HG03378 (cell line): ENCODE measurements around the gene MAP7D1.
"Not testable (repeated sequence)": the region's sequence is repeated elsewhere in the genome, so short reads cannot be mapped to it uniquely, and the experiment has no call there.

Experiments used
- ATAC-seq: cut with Tn5 transposase; IDR thresholded peaks from one replicate; pipeline ENCODE4 v1.9.1; 2021; ENCODE audit warnings: mild to moderate bottlenecking, moderate library complexity; ENCODE audit not compliant: unreplicated experiment

Gene MAP7D1

DNA sequence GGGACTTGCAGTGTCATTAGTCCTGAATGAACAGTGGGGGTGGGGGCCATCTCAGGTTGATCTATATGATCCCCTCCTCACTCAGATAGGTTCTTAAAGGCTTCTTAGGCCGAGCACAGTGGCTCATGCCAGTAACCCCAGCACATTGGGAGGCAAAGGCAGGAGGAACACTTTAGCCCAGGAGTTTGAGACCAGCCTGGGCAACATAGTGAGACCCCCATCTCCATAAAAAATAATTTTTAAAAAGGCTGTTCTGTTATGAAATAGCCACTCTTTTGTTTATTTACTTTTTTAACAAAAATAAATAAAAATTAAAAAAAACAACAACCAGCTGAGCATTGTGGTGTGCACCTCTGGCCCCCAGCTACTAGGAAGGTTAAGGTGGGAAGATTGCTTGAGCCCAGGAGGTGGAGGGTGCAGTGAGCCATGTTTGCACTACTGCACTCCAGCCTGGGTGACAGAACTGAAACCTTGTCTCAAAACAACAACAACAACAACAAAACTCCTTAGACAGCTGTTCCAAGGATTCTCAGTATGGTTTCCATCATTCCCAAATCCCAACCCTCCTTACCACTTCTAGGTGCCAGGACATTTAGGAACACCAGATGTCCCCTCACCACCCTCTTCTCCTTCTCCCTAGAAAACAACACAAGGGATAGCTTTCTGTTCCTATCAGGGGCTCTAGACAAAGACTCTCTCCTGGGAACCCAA, 4.7 kb upstream of the MAP7D1 start:
- ATAC-seq = no peak

DNA sequence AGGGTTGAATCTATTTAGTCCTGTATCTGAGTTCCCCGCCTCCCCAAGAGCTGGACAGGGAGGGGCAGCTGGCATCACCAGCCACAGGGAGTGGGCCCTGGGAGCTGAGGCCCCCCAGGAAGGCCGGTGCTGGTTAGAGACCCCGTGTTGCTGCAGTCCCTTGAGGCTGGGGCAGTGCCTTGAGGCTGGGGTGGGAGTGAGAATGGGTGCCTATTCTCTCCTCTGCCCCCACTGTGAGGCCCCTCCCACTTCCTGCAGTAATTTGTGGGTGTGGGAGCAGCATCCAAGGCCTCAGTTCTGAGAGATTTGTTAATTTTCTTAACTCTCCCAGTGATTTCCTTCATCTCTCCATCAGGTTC, 4.1 kb upstream of the MAP7D1 start:
- no peak for ATAC-seq

DNA sequence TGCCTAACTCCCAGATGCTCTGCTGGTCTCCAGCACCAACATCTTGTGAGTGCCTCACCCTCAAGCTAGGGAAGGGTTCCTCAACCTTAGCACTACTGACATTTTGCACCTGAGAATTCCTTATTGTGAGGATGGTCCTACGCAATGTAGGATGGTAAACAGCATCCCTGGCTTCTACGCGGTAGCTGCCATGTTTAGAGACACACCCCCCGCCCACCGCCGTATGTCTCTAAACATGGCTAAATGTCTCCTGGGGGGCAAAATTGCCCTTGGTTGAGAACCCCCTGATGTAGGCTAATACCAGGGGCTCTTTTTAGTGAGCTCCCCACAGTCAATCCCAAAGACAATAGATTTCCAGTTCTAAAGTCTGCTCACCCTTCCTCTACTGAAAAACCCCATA, 2.5 kb upstream of the MAP7D1 start:
- ATAC-seq = no peak

DNA sequence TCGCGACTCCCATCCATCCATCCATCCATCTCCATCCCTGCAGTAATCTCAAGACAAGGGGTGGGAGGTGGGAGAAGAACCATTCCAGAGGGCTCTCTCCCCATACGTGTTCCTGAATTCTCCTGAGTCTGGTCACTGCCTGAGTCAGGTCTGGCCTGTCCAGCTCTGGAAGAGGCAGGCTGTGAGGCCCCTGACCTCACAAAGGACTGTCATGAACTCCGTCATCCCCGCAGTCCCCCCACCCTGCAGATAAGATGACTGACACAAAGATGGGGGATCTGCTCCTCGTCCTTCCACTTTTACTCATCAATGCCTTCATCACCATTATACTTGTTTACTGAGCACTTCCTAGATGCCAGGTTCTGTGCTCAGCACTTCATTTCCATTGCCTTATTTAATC, 1.6 kb upstream of the MAP7D1 start:
- ATAC-seq = no peak

DNA sequence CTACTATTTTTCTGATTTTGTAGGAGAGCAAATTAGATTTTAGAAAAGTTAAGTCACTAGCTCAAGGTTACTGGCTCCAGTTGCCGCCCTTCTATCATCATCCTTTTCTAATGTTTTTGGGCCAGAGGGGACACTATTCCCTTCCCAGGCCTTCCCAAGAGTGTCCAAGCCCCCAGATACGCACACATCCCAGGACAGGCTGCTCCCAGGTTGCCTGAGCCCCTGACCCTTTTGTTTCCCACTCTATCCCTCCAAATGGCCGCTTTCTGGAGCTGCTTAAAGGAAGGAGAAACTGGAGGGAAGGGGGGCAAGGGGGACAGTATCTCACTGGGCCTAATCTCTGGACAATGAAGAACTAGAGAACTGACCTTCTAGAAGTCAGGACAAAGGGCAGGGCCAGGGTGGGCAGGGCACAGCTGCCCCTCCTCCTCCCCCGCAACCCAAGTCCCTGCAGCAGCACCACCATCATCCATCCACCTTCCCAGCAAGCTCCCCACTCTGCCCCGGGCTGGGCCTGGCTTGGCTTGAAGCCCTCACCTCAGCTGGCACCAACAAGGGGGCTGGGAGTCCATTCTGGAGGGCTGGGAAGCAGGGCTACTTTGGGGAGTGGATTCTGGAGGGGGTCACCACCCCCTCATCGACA, 1.1 kb upstream of the MAP7D1 start:
- no peak for ATAC-seq

DNA sequence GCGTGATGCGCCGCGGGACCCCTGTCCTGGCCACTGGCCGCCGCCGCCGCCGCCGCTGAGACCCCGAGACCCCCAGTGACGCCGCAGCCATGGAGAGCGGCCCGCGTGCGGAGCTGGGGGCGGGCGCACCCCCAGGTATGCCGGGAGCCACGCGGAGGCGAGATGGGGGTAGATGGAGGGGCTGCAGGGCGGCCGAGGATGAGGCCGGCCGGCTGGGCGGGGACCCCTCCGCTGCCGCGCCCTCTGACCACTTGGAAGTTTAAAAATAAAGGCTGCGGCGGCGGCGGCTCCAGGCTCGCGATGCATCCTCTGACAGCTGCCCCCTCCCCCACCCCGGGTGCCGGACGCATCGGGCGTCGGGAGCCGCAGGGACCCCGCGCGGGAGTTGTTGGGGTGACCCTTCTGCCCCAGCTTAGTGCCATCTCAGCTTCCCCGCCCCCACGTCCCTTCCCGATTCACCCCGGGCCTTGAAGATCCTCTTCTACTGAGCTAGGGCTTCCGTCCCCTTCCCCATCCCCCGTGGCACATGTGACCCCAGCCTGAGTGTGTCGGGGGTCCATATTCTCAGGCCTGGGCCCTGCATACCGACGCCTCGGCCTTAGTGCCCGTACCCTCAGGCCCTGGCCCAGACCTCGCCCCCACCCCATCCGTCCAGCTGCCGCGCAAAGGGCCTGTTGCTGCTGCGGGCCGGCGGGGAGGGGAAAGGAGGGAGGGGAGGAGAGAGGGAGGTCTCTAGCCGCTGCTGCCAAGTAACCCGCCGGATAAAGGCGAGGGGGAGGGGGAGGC, 562 bp downstream of the MAP7D1 start:
- ATAC-seq = no peak

DNA sequence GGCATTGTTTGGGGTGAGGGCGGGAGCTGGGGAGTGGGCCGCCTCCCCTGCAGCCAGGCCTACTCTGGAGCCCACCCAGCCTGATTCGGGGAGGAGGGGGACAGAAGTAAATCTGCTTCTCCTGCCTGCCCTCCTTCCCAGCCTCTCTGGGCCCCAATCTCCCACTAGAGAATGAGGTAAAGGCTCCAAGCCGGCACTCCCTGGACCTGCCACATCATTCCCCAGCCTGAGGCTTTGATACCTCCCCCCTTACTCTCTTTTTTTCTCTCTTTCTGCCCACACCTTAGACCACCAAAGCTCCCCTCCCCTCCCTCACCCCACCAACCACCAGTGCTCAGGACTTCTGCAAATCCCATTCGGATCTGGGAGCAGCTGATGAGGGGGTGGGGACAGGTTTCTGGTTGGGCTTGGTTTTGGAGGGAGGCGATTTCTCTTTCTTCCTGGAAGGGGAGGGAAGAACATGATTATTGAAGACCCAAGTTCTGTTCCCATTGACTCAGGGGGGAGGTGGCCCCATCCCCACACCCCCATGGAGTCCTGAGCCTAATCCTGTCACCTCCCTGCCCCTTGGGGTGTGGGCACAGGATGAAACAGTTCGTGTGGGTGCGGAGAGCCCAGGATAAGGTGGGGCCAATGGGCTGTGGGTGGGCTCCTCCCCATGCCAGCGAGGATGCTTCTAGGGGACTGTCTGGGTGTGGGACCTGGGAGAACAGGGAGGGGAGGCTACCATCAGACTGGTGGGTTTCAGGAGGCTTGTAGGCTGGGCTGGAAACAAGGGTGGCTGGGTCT, 1.3 kb downstream of the MAP7D1 start:
- ATAC-seq = no peak

DNA sequence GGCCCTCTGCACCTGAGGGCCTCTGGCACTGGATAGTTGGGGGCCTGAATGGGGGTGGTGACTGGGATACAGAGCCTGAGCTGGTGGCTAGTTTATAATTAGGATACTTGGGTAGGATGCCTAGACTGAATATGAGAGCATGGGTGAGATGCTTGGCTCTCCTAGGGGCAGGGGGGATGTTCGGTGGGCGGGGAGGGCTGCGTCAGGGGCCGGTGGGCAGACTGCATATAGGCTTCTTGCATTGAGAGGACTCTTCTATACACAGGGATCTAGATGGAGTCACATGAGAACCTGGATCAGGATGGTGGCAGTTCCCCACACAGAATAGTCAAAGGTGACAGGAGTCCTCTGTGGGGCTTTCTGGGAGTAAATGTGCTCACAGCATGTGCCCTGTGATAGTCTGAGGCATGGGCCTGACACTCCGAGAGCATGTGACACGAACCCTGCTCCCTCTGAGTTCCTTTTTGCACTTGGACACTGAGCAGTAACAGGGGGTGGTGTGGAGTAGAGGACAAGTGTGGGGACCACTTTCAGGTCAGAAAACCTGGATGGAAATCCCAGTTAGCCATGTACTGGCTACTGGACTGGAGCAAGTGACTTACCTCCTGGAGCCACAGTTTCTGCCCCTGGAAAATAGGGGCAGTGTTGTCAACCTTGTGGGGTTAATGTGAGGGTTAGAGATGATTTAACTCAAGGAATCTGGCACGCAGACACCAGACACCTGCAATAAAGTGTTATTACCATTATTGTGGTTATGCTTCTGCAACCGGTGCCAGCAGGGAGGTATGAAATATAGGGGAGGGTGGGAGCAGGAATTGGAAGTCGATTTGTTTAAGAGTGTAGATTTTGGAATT, 2.2 kb downstream of the MAP7D1 start:
- no peak for ATAC-seq

DNA sequence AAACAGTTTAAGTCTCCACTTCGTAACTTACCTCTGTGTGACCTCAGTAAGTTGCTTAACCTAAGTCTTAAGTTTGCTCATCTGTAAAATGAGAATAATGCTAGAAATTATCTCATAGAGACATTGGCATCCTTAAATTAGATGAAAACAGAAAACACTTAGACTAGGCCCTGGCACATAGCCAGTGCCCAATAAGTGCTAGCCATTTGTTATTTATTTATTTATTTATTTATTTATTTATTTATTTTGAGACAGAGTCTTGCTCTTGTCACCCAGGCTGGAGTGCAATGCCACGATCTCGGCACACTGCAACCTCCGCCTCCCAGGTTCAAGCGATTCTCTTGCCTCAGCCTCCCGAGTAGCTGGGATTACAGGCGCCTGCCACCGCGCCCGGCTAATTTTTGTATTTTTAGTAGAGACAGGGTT, 2.9 kb downstream of the MAP7D1 start:
- not testable (repeated sequence) for ATAC-seq

DNA sequence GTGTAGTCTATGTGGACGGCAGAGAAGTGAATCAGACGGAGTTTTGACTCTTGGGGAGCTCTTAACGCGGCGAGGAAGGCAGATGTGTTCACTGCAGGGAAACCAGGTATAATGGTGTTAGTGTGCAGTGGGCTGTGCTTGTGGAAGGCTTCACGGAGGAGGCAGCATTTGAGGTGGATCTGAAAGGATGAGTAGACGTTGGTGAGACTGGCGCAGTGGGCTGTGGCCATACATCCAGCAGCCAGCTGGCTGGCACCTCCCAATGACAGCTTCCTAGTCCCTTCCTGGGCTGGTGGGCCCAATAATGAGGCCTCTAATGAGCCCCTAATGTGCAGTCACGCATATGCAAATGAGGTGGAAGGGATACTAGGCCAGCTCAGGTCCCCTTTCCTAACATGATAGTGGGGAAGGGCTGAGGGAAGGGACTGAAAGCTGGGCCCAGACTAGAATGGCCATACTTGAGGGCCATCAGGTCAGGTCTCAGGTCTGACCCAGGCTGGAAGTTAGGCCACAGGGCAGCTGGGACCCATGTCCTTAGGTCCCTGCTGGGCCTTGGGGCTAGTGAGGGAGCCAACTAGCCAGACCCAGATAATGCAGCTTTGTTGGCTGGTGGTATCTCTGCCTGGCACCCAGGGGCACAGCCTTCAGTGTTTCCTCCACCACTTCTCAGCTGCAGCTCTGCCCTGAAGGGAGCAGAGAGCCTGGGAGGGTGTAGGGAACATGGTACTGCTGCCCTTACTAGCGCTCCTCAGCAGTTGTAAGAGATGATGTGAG, 3.8 kb downstream of the MAP7D1 start:
- no peak for ATAC-seq

DNA sequence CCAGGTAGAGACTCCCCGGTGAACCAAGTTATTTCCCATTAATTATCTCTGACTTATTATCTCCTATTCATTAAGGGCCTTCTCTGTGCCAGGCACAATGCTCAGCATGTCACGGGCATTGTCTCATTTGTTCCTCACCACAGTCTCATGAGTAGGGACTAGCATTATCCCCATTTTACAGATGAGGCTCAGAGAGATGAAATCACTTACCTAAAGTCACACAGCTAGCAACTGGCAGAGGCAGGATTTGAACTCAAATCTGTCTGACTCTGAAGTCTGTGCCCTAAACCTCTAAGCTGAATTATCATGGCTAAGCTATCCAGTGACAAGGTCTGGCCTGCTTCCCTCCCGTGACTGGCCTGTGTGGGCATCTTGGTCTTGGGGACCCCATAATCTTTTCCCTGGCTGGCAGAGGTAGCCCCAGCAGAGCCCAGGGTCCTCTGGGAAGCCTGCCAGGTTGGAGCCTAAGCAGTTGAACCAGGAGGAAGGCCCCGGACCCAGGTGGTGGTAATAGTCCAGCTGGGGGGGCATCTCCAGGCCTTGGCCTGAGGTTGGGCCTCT, 4.5 kb downstream of the MAP7D1 start:
- ATAC-seq = no peak

DNA sequence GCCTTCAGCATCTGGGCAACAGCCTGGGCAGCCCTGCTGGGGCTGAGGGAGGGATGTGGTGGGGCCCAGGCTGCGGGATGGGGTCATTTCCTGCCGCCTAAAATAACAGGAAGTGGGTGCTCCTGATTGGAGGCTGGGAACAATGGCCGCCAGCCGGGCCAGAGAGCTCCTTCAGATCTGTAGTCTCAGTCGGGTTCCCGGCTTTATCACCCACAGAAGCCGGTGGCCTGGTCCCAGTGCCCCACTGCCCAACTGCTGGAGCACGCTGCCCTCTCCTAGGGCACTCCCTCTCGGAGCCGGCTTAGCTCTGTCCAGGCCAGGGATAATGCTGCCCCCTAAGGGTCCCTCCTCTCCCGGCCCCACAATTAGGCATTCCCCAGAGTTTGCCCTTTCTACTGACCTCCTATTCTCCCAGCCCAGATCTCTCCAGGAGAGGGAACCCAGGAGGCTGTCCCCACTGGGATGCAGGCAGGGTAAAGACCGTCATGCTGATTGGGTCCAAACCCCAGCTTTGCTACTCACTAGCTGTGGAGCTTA, 5.1 kb downstream of the MAP7D1 start:
- no peak for ATAC-seq

DNA sequence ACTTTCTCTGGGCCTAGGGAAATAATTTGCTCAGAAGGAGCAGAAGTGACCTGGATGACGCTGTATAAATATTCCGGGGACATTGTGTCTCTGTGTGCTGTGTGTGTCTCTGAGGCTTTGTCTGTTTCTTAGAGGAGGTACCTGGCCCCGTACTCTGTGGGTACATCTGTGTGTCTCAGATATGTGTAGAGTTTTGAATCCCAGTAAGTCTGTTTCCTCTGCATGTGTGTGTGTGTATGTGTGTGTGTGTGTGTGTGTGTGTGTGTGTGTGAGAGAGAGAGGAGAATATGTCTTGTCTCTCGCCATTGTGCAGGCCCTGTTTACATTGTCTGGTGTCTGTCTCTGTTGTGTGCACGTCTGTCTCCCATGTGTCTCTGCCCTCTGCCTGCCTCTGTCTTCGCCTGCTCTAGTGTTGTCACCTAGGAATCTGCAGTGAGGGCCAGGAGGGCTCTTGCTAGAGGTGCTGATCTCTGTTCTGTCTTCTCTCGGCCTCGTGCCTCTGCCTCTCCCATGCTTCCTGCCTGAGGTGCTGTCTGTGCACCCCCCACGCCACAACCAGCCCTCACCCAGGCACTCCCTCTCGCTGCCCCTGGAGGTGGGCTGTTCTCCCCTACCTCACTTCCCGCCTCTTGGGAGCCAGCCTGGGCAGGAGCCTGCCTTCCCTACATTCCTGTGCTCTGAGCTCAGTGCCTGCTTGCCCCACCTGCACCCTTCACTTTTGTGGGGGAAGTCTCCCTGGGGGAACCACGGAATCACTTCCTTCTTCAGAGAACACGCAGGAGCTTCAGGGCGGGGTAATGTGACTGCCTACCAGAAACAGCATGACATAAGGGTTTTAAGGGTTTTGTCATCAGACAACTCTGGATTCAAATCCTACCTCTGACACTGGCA, 5.9 kb downstream of the MAP7D1 start:
- ATAC-seq = no peak

DNA sequence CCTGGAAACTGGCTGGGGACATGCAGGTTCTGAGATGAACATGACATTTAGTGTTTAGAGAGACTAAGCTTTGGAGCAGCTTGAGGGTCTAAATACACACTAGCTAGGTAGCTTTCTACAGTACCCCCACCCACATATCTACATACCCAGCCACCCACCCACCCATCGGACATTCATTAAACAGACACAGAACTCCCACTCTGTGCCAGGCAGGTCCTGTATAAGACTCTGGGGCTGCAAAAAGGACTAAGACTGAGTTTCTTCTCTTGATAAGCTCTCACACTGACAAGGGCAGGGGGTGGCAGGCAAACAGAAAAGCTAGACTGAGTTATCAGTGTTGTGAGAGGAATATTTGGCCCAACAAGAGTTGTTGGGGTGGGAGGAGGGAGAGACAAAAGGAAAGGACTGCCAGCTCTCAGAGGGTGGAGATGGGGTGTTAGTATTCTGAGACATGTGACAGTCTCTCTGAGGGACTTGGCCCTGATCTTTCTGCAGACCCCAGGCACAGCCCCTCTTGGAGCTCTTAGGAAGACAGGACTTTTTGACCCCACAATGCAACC, 6.8 kb downstream of the MAP7D1 start:
- no peak for ATAC-seq

DNA sequence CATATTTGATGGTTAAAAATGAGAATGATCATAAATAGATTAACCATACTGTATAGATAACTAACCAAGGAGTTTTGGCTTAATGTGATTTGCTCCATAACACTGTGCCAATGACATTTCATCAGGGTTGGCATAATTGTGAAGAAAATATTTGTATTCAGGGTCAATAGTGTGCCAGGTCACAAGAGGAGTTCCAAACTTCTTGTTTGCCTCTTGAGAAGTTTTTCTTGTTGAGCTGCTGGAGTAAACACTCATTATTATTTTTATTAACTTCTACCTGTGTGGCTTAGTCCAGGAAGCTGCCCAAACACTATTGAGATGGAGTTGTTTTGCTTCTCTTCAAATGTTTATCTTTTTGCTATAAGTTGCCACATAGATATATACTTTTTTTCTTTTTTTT, 7.5 kb downstream of the MAP7D1 start:
- no peak for ATAC-seq

DNA sequence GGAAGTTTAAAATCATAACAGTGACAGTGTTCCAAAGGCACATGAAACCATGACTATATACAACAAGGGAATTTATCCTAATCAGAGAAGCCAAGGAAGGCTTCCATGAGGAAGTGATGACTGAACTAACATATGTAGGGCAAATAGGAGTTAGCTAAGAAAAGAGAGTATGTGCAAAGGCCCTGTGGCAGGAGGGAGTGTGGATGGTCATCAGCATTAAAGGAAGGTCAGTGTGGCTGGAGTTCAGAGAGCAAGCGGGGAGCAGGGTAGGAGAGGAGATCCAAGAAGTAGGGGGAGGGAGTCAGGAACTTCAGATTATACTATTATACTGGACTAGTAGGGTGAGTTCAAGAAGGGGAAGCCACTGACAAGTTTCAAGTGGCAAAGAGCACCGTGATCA, 8.4 kb downstream of the MAP7D1 start:
- ATAC-seq = no peak

DNA sequence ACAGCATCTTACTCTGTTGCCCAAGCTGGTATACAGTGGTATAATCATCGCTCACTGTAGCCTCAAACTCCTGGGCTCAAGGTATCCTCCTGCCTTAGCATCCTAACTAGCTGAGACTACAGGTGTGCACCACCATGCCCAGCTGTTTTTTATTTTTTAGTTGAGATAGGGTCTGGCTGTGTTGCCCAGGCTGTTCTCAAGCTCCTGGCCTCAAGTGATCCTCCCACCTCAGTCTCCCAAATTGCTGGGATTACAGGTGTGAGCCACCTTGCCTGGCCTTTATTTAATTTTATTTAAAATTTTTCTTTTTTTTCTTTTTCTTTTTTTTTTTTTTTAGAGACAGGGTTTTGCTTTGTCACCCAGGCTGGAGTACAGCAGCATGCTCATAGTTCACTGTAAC, 9.2 kb downstream of the MAP7D1 start:
- ATAC-seq = no peak

DNA sequence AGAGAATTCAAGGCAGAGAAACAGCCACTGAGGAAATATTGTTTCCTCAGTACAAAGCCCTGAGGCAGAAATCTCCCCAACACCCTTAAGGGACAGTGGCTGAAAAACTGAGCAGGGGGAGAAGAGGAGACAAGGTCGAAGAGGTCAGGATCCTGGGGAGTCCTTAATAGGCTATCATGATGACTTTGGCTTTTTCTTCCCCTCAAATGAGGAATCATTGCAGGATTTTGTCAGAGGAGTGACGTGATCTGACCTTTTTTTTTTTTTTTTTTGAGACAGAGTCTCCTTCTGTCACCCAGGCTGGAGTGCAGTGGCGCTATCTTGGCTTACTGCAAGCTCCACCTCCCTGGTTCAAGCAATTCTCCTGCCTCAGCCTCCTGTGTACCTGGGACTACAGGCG, 10.2 kb downstream of the MAP7D1 start:
- ATAC-seq = no peak
